Measurements from ENCODE around the gene RPS5.

The RPS5 gene

GRCh38 chr19:58380662-58381459 is 6.2 kb upstream of the RPS5 start, which contains the start of gene ZNF837:
TSS of gene ZNF837 (minus strand) at chr19:58381030. CDS start at chr19:58369332, 11,698 bp downstream.
- FAIRE-seq (peak; percentile 98), DNase-seq (ENCODE audit: insufficient read length) (peak; percentile 94)
- TF ChIP-seq TAF1 (IDR thresholded peaks at IDR 0.05; ENCODE audit: borderline replicate concordance, low read depth, low read length), result peak; percentile 87
- TF ChIP-seq POLR2AphosphoS5 (IDR thresholded peaks at IDR 0.05; ENCODE audit: low read depth, low read length), result peak; percentile 77
- peak; percentile 82; the same call in 1 of the 2 replicates for TF ChIP-seq POLR2A (IDR thresholded peaks at IDR 0.05; ENCODE audit: low read depth, low read length)

GRCh38 chr19:58381460-58382212 is 5.4 kb upstream of the RPS5 start:
- DNase-seq (ENCODE audit: insufficient read length) (no peak), FAIRE-seq (peak; percentile 30)
- TF ChIP-seq POLR2A (IDR thresholded peaks at IDR 0.05; ENCODE audit: low read depth, low read length), result no peak
- TF ChIP-seq POLR2AphosphoS5 (IDR thresholded peaks at IDR 0.05; ENCODE audit: low read depth, low read length), result no peak
- no peak for TF ChIP-seq TAF1 (IDR thresholded peaks at IDR 0.05; ENCODE audit: borderline replicate concordance, low read depth, low read length)

- FAIRE-seq (no peak), DNase-seq (ENCODE audit: insufficient read length) (no peak)
- no peak for TF ChIP-seq POLR2A (IDR thresholded peaks at IDR 0.05; ENCODE audit: low read depth, low read length)
- TF ChIP-seq POLR2AphosphoS5 (IDR thresholded peaks at IDR 0.05; ENCODE audit: low read depth, low read length), result no peak
- no peak for TF ChIP-seq TAF1 (IDR thresholded peaks at IDR 0.05; ENCODE audit: borderline replicate concordance, low read depth, low read length)
Measured at GRCh38 chr19:58382997-58383603, 4.0 kb upstream of the RPS5 start.

GRCh38 chr19:58385313-58385890 is 1.7 kb upstream of the RPS5 start:
- FAIRE-seq (no peak), DNase-seq (ENCODE audit: insufficient read length) (no peak)
- no peak for TF ChIP-seq POLR2AphosphoS5 (IDR thresholded peaks at IDR 0.05; ENCODE audit: low read depth, low read length)
- TF ChIP-seq POLR2A (IDR thresholded peaks at IDR 0.05; ENCODE audit: low read depth, low read length), result no peak
- TF ChIP-seq TAF1 (IDR thresholded peaks at IDR 0.05; ENCODE audit: borderline replicate concordance, low read depth, low read length), result no peak

- peak; percentile 63; the same call in 1 of the 2 replicates for TF ChIP-seq POLR2AphosphoS5 (IDR thresholded peaks at IDR 0.05; ENCODE audit: low read depth, low read length)
- no peak; the same call in 1 of the 2 replicates for TF ChIP-seq TAF1 (IDR thresholded peaks at IDR 0.05; ENCODE audit: borderline replicate concordance, low read depth, low read length)
- TF ChIP-seq POLR2A (IDR thresholded peaks at IDR 0.05; ENCODE audit: low read depth, low read length), result peak; percentile 74
- no peak for DNase-seq (ENCODE audit: insufficient read length)
- peak; percentile 63 for FAIRE-seq
Measured at GRCh38 chr19:58385891-58386575, 1.0 kb upstream of the RPS5 start.

GRCh38 chr19:58387338-58388174 is 487 bp downstream of the RPS5 start:
- FAIRE-seq (no peak), DNase-seq (ENCODE audit: insufficient read length) (no peak)
- TF ChIP-seq POLR2A (IDR thresholded peaks at IDR 0.05; ENCODE audit: low read depth, low read length) (no peak), TAF1 (IDR thresholded peaks at IDR 0.05; ENCODE audit: borderline replicate concordance, low read depth, low read length) (no peak), POLR2AphosphoS5 (IDR thresholded peaks at IDR 0.05; ENCODE audit: low read depth, low read length) (no peak)

GRCh38 chr19:58388175-58388526 is 1.1 kb downstream of the RPS5 start:
- FAIRE-seq, result no peak
- no peak for TF ChIP-seq POLR2AphosphoS5 (IDR thresholded peaks at IDR 0.05; ENCODE audit: low read depth, low read length)
- TF ChIP-seq POLR2A (IDR thresholded peaks at IDR 0.05; ENCODE audit: low read depth, low read length), result no peak
- TF ChIP-seq TAF1 (IDR thresholded peaks at IDR 0.05; ENCODE audit: borderline replicate concordance, low read depth, low read length), result no peak

GRCh38 chr19:58392945-58393724 is 6.1 kb downstream of the RPS5 start:
- TF ChIP-seq POLR2AphosphoS5 (IDR thresholded peaks at IDR 0.05; ENCODE audit: low read depth, low read length) (peak; percentile 78; the same call in 1 of the 2 replicates), POLR2A (IDR thresholded peaks at IDR 0.05; ENCODE audit: low read depth, low read length) (peak; percentile 60; the same call in 1 of the 2 replicates), TAF1 (IDR thresholded peaks at IDR 0.05; ENCODE audit: borderline replicate concordance, low read depth, low read length) (no peak)
- FAIRE-seq (no peak), DNase-seq (ENCODE audit: insufficient read length) (no peak)

More at GRCh38 chr19:58388175-58388526, 1.1 kb downstream of the RPS5 start:
- DNase-seq (ENCODE audit: insufficient read length), result no peak

GRCh38 chr19:58393725-58394033 is 6.6 kb downstream of the RPS5 start:
- TF ChIP-seq TAF1 (IDR thresholded peaks at IDR 0.05; ENCODE audit: borderline replicate concordance, low read depth, low read length) (no peak), POLR2AphosphoS5 (IDR thresholded peaks at IDR 0.05; ENCODE audit: low read depth, low read length) (no peak), POLR2A (IDR thresholded peaks at IDR 0.05; ENCODE audit: low read depth, low read length) (no peak)
- DNase-seq (ENCODE audit: insufficient read length) (no peak), FAIRE-seq (no peak)

Data from GM12892 (cell line).